Measurements from ENCODE around the gene C14orf39.

C14orf39 gene, protein sequence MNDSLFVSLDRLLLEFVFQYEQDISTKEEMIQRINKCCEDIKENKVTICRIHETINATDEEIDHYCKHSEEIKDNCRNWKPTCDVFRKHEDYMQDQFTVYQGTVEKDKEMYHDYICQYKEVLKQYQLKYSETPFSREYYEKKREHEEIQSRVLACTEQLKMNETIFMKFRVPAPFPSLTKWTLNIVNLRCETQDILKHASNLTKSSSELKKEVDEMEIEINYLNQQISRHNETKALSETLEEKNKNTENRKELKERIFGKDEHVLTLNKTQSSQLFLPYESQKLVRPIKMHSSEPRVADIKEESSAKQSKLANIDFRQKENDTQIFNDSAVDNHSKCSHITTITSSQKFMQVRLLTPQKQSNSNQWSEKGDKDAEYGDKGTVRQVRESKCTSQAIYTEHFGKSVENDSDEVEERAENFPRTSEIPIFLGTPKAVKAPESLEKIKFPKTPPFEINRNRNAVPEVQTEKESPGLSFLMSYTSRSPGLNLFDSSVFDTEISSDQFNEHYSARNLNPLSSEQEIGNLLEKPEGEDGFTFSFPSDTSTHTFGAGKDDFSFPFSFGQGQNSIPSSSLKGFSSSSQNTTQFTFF

DNA sequence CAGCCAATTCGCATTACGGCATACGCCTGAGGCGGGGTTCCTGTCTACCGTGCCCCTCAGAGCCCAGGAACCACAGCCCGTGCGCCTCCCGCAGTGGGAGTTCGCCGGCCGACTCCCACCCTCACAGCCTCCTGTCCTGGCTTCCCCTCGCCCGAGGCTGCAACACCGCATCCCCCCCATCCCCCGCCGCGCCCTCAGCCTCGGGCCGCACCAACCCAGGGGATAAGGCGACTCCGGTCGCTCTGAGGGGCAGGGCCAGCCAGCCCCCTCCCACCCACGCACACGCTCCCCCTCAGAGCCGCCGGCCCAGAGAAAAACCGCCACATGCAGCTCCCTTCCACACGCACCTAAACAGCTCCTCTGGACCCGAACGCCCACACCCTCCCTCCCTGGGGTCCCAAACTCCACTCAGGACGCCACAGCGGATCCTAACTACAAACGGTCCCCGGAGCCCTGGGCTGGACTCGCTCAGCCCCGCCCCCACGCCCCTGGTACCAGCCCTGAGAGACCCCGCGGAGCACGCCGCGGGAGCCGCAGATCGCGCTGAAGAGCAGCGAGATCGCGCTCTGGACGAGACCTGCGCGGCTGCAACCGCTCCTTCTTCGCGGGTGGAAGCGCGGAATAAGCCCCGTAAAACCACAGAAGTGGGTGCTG is at the start of gene C14orf39:
Gene C14orf39, minus strand, starts transcription at position 466 of the 654 bp plus-strand sequence. CDS start 985 bp downstream, outside the sequence.
- no peak for DNase-seq
- H3K4me3 Mint-ChIP-seq: peak within 1 kb of the TSS; percentile 24 to 55
- peak; percentile 54 for ATAC-seq
- peaks cover 2 to 3% of the 10 kb centered on the region in 2 donors for H3K9me3 Mint-ChIP-seq
- peaks cover 22% of the 10 kb centered on the region for H3K27me3 Mint-ChIP-seq
- H3K27ac Mint-ChIP-seq: no peak within 1 kb of the TSS
- H3K4me1 Mint-ChIP-seq: no peaks in the 10 kb centered on the region

GRCh38 chr14:60532442-60532841 is 46.6 kb upstream of the C14orf39 start:
- Mint-ChIP-seq H3K9me3 (peaks cover 0 to 6% of the 10 kb centered on the region in 2 donors), H3K4me3 (no peak overlapping the region), H3K4me1 (no peaks in the 10 kb centered on the region), H3K27ac (no peak overlapping the region), H3K27me3 (peaks cover 19% of the 10 kb centered on the region)
- DNase-seq: no peak
- ATAC-seq: no peak

DNA sequence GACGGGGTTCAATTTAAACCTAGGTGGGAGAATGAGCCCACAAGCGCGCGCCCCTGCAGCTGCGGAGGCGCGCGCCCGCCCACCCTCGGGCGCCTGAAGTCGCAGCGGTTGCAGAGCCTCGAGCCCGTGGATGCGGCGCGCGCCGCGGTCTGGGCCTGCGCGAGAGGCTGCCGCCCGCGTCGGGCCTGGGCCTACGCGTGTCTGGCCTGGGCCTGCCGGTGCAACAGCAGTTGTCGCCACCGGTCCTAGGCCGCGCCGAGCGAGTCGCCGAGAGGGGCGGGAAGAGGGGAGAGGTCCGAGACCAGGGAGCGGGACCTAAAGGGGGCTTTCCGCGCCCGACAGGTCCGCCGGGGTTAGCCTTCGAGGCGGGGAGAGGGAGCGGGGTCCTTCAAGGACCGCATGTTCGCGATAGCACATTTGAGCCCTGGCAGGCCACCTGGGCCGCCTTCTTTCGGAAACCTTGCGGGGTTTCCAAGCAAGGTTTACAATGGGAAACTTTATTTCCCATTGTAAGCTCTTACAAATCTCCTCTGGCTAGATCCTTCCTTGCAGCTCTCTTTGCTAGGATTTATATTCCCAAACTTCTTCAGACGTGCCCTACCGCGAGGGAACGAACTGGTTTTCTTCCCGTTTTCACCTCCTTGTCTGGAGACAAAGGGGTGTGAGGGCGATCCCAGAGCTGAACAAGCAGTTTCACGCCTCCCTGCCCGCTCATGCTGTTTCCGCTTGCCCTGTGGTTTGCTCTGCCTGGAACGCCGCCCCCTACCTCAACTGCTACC is 29.8 kb upstream of the C14orf39 start:
- H3K27me3 Mint-ChIP-seq: peaks cover 72% of the 10 kb centered on the region
- DNase-seq: no peak

DNA sequence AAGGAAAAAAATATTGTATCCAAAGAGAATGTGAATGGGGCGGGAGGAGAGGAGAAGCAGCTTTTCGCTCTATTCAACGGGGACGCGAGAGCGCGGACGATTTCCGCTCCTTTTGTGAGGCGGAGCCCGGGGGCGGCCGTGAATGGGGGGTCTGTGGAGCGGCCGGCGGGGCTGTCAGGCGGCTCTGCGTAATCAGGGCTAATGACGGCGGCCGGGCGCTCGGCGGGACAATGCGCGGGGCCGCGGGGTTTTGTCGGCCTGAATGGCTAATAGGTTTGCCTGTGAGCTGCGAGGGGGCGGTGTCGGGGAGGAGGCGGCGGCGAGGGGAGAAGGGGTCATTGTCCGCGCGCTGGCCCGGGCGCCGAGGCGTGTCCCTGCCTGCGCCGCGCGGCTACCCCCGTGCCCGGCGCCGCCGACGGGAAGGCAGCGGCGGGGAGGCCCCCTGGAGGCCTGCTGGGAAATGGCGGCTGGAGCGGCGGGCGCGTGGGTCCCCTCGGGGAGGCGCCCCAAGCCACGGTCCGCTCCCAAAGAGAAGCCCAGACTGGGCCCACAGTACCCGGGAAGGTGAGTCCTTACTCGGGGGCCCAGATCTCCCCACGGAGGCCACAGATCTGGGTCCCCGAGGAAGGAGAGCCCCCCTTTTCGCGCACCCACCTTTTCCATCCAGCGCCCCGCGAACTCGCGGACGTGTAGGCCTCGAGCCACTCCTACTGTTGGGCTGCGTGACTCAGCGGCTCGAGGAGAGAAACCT is 29.1 kb upstream of the C14orf39 start:
- no peaks in the 10 kb centered on the region for H3K9me3 Mint-ChIP-seq
- peak overlapping the region; percentile 73 to 78 for H3K4me3 Mint-ChIP-seq
- ATAC-seq (peak; percentile 81), DNase-seq (peak in 1 of 2 donors; percentile 36)
- H3K4me1 Mint-ChIP-seq: peaks cover 32% of the 10 kb centered on the region
- H3K27ac Mint-ChIP-seq: no peak overlapping the region
- H3K27me3 Mint-ChIP-seq: peaks cover 75% of the 10 kb centered on the region

More for the DNA sequence above, 29.8 kb upstream of the C14orf39 start:
- peak overlapping the region; percentile 73 to 78 for H3K4me3 Mint-ChIP-seq
- H3K9me3 Mint-ChIP-seq: no peaks in the 10 kb centered on the region
- peak overlapping the region in 1 of 2 donors; percentile 51 for H3K27ac Mint-ChIP-seq
- H3K4me1 Mint-ChIP-seq: peaks cover 24% of the 10 kb centered on the region
- peak; percentile 67 for ATAC-seq

DNA sequence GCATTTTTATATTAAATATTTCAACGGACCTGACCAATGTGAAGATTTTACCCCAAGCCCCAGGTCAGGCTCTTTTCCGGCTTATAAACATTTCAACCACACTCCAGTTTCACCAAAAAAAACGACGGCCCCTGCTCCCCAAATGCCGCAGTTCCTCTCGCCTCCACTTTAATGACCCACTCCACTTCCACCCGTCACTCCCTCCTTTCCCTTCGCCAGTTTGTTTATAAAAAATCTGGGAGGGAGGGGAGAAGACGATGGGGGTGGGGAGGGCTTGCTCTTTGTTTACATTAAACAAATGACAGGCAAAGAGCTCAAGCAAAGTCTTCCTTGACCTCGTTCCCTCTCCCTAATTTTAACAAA is 28.5 kb upstream of the C14orf39 start:
- H3K4me3 Mint-ChIP-seq: peak overlapping the region; percentile 73 to 78
- H3K27me3 Mint-ChIP-seq: peaks cover 80% of the 10 kb centered on the region
- DNase-seq: no peak
- no peak overlapping the region for H3K27ac Mint-ChIP-seq
- no peak for ATAC-seq
- H3K9me3 Mint-ChIP-seq: no peaks in the 10 kb centered on the region
- H3K4me1 Mint-ChIP-seq: peaks cover 38% of the 10 kb centered on the region

DNA sequence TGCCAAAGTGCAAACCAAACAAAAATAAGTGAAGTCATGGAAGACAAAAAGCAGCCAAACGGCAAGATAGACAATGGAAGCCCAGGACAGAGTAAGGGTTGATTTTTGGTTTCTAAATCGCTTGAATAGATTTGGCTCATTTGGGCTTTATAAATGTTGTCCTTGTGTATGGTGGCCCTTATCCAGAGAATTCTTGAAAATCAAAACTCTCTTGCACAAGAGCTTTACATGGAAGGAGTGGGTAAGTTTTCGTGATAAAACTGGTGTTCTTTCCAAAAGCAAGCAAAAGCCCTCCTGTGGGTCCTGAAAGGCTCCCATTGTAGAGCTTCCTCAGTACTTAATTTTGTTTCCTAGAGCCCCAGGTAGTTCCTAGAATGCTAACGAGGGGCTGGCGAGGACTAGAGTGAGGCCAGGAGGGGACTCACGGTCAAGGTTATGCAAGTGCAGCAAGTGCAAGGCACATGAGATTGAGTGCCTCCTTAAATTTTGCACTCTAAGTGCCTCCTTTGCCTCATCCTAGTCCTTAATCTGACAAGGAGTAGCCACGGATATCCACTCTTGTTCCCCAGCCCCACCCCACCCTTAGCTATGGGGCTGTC is 27.2 kb upstream of the C14orf39 start:
- Mint-ChIP-seq H3K4me3 (no peak overlapping the region), H3K27me3 (peaks cover 93% of the 10 kb centered on the region), H3K27ac (no peak overlapping the region), H3K9me3 (no peaks in the 10 kb centered on the region), H3K4me1 (peaks cover 43% of the 10 kb centered on the region)
- ATAC-seq (no peak), DNase-seq (no peak)

DNA sequence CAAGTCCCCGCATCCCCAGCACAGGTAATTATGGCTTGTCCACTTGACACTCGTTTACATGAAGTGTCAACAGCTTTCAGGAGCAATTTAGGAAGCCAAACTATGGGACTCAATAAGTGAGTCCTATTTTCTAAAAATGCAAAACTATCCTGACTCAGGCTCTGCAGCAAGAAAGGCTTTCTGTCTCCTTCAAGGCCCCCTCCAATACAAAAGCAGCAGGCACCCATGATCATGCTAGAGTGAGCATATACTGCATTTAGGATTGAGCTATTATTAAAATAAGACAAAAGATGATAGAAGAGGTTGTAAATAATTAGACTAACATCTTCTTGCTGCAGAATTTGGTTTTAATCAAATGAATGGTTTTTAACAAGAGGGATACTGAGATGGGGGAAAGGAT is 26.3 kb upstream of the C14orf39 start:
- Mint-ChIP-seq H3K27ac (no peak overlapping the region), H3K4me1 (peaks cover 48% of the 10 kb centered on the region), H3K27me3 (peaks cover 98% of the 10 kb centered on the region), H3K4me3 (no peak overlapping the region), H3K9me3 (no peaks in the 10 kb centered on the region)
- ATAC-seq (no peak), DNase-seq (no peak)

DNA sequence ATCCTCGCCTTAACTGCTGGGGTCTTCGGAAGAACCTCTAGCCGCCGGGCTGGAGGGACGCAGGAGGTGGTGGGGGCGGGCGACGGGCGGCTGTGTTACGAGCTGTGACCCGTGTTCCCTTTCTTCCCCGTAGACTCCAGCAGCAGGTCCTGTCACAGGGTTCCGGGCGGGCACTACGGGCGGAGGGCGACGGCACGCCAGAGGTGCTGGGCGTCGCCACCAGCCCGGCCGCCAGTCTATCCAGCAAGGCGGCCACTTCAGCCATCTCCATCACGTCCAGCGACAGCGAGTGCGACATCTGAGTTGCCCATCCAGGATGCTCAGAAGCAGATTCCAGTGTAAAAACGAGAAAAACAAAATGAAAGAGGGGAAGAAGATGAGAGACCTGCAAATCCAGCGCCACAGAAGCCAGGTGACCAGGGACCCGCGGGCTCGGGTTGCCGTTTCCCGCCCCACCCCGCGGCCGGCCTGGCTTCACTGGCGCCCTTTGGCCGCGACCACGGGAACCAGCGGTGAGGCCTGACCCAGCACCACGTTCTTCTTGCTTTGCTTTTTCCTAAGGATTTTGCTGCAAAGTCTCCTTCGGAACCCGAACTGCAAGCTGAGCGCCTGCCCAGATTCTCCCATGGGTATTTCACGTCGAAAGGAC is 25.2 kb upstream of the C14orf39 start:
- DNase-seq: no peak
- H3K27ac Mint-ChIP-seq: no peak overlapping the region

DNA sequence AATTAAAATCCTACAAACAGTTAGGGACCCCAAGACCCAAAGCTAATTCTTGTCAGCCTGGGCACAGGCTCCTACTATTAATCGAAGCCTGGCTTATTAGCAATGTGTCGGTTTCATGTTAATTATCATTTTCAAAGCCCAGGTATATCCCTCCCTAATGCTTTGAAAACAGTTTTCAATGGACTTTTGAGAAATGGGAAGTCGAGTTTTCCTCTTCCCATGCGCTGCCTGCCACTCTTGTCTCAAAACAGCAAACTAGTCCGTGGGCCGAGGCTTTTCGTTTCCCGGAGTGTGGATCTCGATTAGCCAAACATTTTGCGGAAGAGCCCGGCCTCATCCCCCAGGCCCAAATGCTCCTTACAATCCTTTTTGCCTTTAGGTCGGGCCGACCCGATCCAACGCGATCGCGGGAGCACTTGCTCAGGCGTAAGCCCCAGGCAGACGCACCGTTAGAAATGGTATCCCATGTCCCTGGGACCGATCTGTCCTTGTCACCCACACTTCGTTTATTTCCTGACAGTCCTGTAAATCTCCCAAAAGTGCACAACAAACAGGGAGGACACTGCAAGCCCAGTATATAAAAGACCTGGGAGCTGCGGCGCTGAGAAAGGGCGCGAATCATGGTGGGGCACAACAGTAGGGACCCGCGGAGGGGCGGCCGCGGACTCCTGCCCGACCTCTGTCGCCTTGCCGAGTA is 24.5 kb upstream of the C14orf39 start:
- Mint-ChIP-seq H3K9me3 (no peaks in the 10 kb centered on the region), H3K4me3 (peak overlapping the region; percentile 15 to 26), H3K4me1 (peaks cover 50% of the 10 kb centered on the region), H3K27me3 (peaks cover 98% of the 10 kb centered on the region), H3K27ac (no peak overlapping the region)
- DNase-seq: no peak
- no peak for ATAC-seq

More for the DNA sequence above, 25.2 kb upstream of the C14orf39 start:
- H3K4me3 Mint-ChIP-seq: peak overlapping the region; percentile 24 to 73
- H3K9me3 Mint-ChIP-seq: no peaks in the 10 kb centered on the region
- H3K27me3 Mint-ChIP-seq: peaks cover 98% of the 10 kb centered on the region
- no peak for ATAC-seq
- H3K4me1 Mint-ChIP-seq: peaks cover 53% of the 10 kb centered on the region

- peak overlapping the region in 1 of 2 donors; percentile 27 for H3K27ac Mint-ChIP-seq
- H3K27me3 Mint-ChIP-seq: peaks cover 94% of the 10 kb centered on the region
- DNase-seq (no peak), ATAC-seq (no peak)
- no peaks in the 10 kb centered on the region for H3K9me3 Mint-ChIP-seq
- H3K4me3 Mint-ChIP-seq: peak overlapping the region; percentile 42 to 64
- H3K4me1 Mint-ChIP-seq: peaks cover 46% of the 10 kb centered on the region
Observed at GRCh38 chr14:60509438-60510253, 23.8 kb upstream of the C14orf39 start.

DNA sequence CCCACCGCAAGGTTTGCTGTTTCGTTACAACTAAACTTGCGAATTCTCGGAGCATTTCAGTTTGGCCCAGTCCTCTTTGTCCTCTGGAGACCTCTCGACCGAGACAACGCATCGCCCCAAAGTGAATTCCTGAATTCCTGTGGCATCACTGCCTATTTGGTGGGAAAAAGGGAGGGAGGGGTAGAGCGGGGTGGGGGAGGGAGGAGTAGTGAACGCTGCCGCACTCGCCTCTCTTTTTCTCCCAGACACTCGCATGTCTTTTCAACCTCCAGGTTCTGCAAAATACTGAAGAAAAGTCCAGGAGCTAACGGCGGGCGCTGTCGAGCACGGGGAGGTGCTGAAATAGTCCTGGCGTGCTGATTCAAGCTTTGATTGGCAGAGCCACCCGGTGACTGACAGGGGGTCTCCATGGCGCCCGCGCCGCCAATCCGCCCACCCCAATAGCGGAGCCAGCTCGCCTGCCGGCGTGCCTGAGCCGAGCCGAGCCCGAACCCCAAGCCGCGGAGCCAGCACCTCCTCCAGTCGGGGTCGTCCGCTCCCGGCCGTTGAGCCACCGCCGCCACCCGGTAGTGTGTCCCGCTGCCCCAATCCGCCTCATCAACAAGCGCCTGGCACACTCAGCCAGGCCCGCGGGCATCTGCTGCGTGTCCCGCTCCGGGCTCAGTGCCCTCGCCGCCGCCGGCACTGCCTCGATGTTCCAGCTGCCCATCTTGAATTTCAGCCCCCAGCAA is 23.0 kb upstream of the C14orf39 start, which contains the start of gene SIX6:
Gene SIX6, plus strand, starts transcription at position 440 of the 731 bp plus-strand sequence. Its CDS starts 253 bp downstream, at position 693.
- Mint-ChIP-seq H3K9me3 (no peaks in the 10 kb centered on the region), H3K27me3 (peaks cover 90% of the 10 kb centered on the region), H3K27ac (peak within 1 kb of the TSS in 1 of 2 donors; percentile 27), H3K4me1 (peaks cover 39% of the 10 kb centered on the region), H3K4me3 (peak within 1 kb of the TSS; percentile 42 to 64)
- no peak for DNase-seq
- no peak for ATAC-seq

- no peak for ATAC-seq
- DNase-seq: no peak
- H3K4me1 Mint-ChIP-seq: peaks cover 39% of the 10 kb centered on the region
- H3K27me3 Mint-ChIP-seq: peaks cover 91% of the 10 kb centered on the region
- H3K9me3 Mint-ChIP-seq: no peaks in the 10 kb centered on the region
- H3K4me3 Mint-ChIP-seq: peak overlapping the region in 1 of 2 donors; percentile 15
- H3K27ac Mint-ChIP-seq: no peak overlapping the region
Observed at GRCh38 chr14:60508363-60508706, 22.5 kb upstream of the C14orf39 start.

Measured in stimulated activated naive CD8-positive, alpha-beta T cell treated with anti-CD3 and anti-CD28 coated beads, Interleukin-15, amount 100 ng/mL, for 72 hours (primary cell).